Effector memory CD4-positive, alpha-beta T cell (primary cell): ENCODE measurements around the gene FMN1.
A peak's percentile ranks its signal among the peaks of the same experiment; 100 is the strongest.

Experiments used
- DNase-seq, 3 donors: peaks; one replicate each; pipeline ENCODE4 v3.0.0-alpha.2; 2020
- H3K27ac ChIP-seq: 2 replicates; pipeline ENCODE4 v1.7.0; 2013; ENCODE audit warnings: mild to moderate bottlenecking, low read length, moderate library complexity; ENCODE audit not compliant: insufficient read depth, poor library complexity, severe bottlenecking
- H3K27me3 ChIP-seq: replicated peaks from 2 replicates; pipeline ENCODE4 v1.7.0; 2013; ENCODE audit warnings: mild to moderate bottlenecking, low read length; ENCODE audit not compliant: insufficient read depth, control insufficient read depth, poor library complexity, severe bottlenecking
- H3K36me3 ChIP-seq: 2 replicates; pipeline ENCODE4 v1.7.0; 2013; ENCODE audit warnings: mild to moderate bottlenecking, low read length, moderate library complexity; ENCODE audit not compliant: control insufficient read depth, insufficient read depth
- H3K4me1 ChIP-seq: 2 replicates; pipeline ENCODE4 v1.7.0; 2013; ENCODE audit warnings: low read length, mild to moderate bottlenecking; ENCODE audit not compliant: control insufficient read depth, insufficient read depth, poor library complexity, severe bottlenecking
- H3K4me3 ChIP-seq: 2 replicates; pipeline ENCODE4 v1.7.0; 2013; ENCODE audit warnings: low read length, low read depth, mild to moderate bottlenecking; ENCODE audit not compliant: insufficient read depth, poor library complexity, severe bottlenecking
- H3K9me3 ChIP-seq: 2 replicates; pipeline ENCODE4 v1.7.0; 2013; ENCODE audit warnings: mild to moderate bottlenecking, low read length, moderate library complexity; ENCODE audit not compliant: control insufficient read depth

Gene FMN1

GRCh38 chr15:33218071-33218491, 23.6 kb upstream of the FMN1 start:
- no peak overlapping the region for H3K27ac ChIP-seq
- DNase-seq = no peak
- H3K27me3 ChIP-seq = no peaks in the 10 kb centered on the region
- no peaks in the 10 kb centered on the region for H3K4me1 ChIP-seq
- no peaks in the 10 kb centered on the region for H3K9me3 ChIP-seq
- no peaks in the 10 kb centered on the region for H3K36me3 ChIP-seq
- H3K4me3 ChIP-seq = no peak overlapping the region

GRCh38 chr15:33215941-33216872, 21.7 kb upstream of the FMN1 start:
- Histone ChIP-seq H3K9me3 (no peaks in the 10 kb centered on the region), H3K36me3 (no peaks in the 10 kb centered on the region), H3K27me3 (no peaks in the 10 kb centered on the region), H3K27ac (no peak overlapping the region), H3K4me1 (no peaks in the 10 kb centered on the region), H3K4me3 (no peak overlapping the region)
- no peak for DNase-seq

DNA sequence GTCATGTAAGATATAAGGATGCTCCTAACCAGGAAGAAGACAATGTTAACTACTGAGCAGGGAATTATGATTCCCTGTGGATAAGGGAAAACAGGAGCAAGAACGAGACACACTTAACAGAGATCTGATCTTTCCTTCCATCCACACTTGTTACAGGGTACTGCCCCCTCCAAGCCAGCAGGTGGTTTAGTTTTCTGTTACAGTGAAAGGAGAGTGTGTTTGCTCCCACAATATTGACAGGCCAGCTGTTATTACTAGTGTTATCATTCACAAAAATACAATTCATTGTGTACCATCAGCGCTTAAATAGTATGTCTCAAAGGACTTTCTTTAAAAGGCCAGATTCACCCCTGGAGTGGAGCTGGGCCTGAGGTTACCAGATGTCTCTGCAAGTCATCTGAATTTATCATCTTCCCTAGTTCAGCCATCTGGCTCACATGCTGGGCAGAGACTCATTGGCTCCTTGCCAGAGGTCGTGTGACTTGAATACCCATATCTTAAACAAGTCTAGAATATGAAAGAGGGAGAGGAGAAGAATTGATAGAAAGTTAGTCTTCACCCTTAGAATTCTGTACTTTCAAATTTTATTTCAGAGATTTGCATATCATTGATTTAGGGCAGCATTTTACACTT, 16.8 kb upstream of the FMN1 start:
- no peak overlapping the region for H3K27ac ChIP-seq
- no peaks in the 10 kb centered on the region for H3K9me3 ChIP-seq
- H3K27me3 ChIP-seq = no peaks in the 10 kb centered on the region
- DNase-seq = no peak
- no peaks in the 10 kb centered on the region for H3K4me1 ChIP-seq
- no peaks in the 10 kb centered on the region for H3K36me3 ChIP-seq
- H3K4me3 ChIP-seq = no peak overlapping the region

- no peak overlapping the region for H3K27ac ChIP-seq
- no peaks in the 10 kb centered on the region for H3K4me1 ChIP-seq
Observed at GRCh38 chr15:33209575-33210481, 15.3 kb upstream of the FMN1 start.

GRCh38 chr15:33207646-33208045, 13.1 kb upstream of the FMN1 start:
- Histone ChIP-seq H3K36me3 (no peaks in the 10 kb centered on the region), H3K27ac (no peak overlapping the region), H3K4me3 (no peak overlapping the region), H3K4me1 (no peaks in the 10 kb centered on the region), H3K27me3 (no peaks in the 10 kb centered on the region), H3K9me3 (no peaks in the 10 kb centered on the region)
- no peak for DNase-seq

More at GRCh38 chr15:33209575-33210481, 15.3 kb upstream of the FMN1 start:
- no peaks in the 10 kb centered on the region for H3K9me3 ChIP-seq
- DNase-seq = no peak
- no peak overlapping the region for H3K4me3 ChIP-seq
- H3K36me3 ChIP-seq = no peaks in the 10 kb centered on the region
- H3K27me3 ChIP-seq = no peaks in the 10 kb centered on the region

DNA sequence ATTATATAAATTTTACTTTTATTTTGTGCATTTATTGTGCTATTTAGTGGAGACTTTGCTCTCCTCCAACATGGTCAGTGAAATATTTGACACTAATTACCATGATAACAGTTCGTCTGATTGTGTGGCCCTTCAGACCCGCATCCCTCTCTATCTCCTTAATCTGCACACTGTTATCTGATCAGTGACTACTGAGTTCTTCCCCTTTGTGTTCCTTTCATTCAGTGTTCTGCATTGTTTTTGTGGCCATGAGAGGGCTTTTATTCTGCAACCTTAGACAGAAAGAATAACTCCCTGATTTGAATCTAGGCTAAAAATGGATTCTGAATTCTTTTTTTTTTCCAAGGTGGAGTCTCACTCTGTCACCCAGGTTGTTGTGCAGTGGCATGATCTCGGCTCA, 11.9 kb upstream of the FMN1 start:
- Histone ChIP-seq H3K36me3 (no peaks in the 10 kb centered on the region), H3K27ac (no peak overlapping the region), H3K27me3 (no peaks in the 10 kb centered on the region), H3K9me3 (no peaks in the 10 kb centered on the region), H3K4me3 (no peak overlapping the region), H3K4me1 (peaks cover 7% of the 10 kb centered on the region)
- DNase-seq = no peak

- no peaks in the 10 kb centered on the region for H3K36me3 ChIP-seq
- DNase-seq = no peak
- no peaks in the 10 kb centered on the region for H3K27me3 ChIP-seq
- H3K9me3 ChIP-seq = no peaks in the 10 kb centered on the region
- no peak overlapping the region for H3K4me3 ChIP-seq
- H3K4me1 ChIP-seq = peaks cover 7% of the 10 kb centered on the region
- H3K27ac ChIP-seq = no peak overlapping the region
Observed at GRCh38 chr15:33204926-33205325, 10.4 kb upstream of the FMN1 start.

DNA sequence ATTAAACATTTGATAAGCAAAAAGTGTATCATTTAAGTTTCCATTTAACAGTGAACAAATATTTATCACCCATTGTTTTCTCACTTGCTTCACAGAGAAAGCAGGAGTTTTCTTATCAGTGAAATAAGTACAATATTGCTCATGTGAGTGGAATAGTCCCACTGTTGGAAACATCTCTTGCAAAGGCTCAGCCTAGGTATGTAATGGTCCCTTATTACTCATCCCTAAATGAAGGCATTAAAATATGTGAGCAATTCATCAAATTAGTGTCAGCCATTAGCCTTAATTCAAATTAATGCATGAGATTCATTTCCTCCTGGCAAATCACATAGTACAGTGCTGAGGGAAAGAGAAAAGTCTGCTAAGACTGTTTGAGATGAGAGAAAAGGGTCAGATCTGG, 9.6 kb upstream of the FMN1 start:
- peaks cover 7% of the 10 kb centered on the region for H3K4me1 ChIP-seq
- DNase-seq = no peak
- no peaks in the 10 kb centered on the region for H3K9me3 ChIP-seq
- no peak overlapping the region for H3K4me3 ChIP-seq
- H3K36me3 ChIP-seq = no peaks in the 10 kb centered on the region
- H3K27ac ChIP-seq = no peak overlapping the region
- H3K27me3 ChIP-seq = no peaks in the 10 kb centered on the region

GRCh38 chr15:33201491-33202231, 7.1 kb upstream of the FMN1 start:
- Histone ChIP-seq H3K36me3 (no peaks in the 10 kb centered on the region), H3K27me3 (no peaks in the 10 kb centered on the region), H3K4me1 (peaks cover 7% of the 10 kb centered on the region), H3K4me3 (no peak overlapping the region), H3K27ac (no peak overlapping the region), H3K9me3 (no peaks in the 10 kb centered on the region)
- DNase-seq = peak in 2 of 3 donors; percentile 4 to 20
